GM12878 (cell line): ENCODE results near the gene ULBP2. TPM values are rescaled to one million over a fixed set of nuclear protein-coding genes. Genes with fewer than 3 reads are reported as not detected.

Source experiments
- ATAC-seq: fragments of 200-7000 bp; cut with Tn5 transposase; 3 replicates; pipeline ENCODE4 v1.9.1; 2020; ENCODE audit warnings: mild to moderate bottlenecking, moderate library complexity
- BruUV-seq: library from RNA; stranded (reverse); fragments of 400-500 nt; replicated peaks from 2 replicates; lab custom pipeline; 2021; lab: Mats Ljungman, UMichigan
- CTCF ChIA-PET: fragments of 300-600 bp; sonication (Branson Sonifier 250); formaldehyde crosslinking; extraction: SDS; loops from one replicate; lab custom pipeline; 2021; ENCODE audit warnings: inconsistent platforms; lab: Yijun Ruan, JAX
- POLR2A ChIA-PET: fragments of 350-600 bp; formaldehyde crosslinking; extraction: SDS; loops from one replicate; lab custom pipeline; 2021; ENCODE audit warnings: inconsistent platforms; lab: Charles Lee
- RAD21 ChIA-PET: fragments of 300-600 bp; sonication (Branson Sonifier 250); formaldehyde crosslinking; loops from one replicate; lab custom pipeline; 2023; ENCODE audit warnings: antibody characterized with exemption; ENCODE audit not compliant: unreplicated experiment; lab: Charles Lee
- SMC1A ChIA-PET: fragments of 300-600 bp; sonication (Branson Sonifier 250); formaldehyde crosslinking; loops from one replicate; lab custom pipeline; 2023; ENCODE audit not compliant: unreplicated experiment, uncharacterized antibody; lab: Charles Lee
- DNase-seq: peaks from one replicate; pipeline ENCODE4 v3.0.0-alpha.2; 2011; ENCODE audit warnings: low read depth, low spot score
- FAIRE-seq: peaks from 3 replicates; lab custom pipeline; 2011; peaks lifted over from hg19 to GRCh38; lab: Jason Lieb, UNC
- H2AFZ ChIP-seq: 2 replicates; pipeline ENCODE4 v1.6.0; 2011; ENCODE audit warnings: low read depth, low read length, control low read depth; ENCODE audit not compliant: control insufficient read depth
- H3K27ac ChIP-seq: 2 replicates; pipeline ENCODE4 v1.5.1; 2011; ENCODE audit warnings: control low read depth; ENCODE audit not compliant: control insufficient read depth, insufficient read depth
- H3K27me3 ChIP-seq, 2 experiments: replicated peaks in 1 of 2; 2 replicates each; pipeline versions ENCODE4 v1.6.0 to v1.6.1; 2011; ENCODE audit warnings: low read length in 1 of 2; ENCODE audit not compliant: control insufficient read depth in 2 of 2, insufficient read depth in 2 of 2
- H3K36me3 ChIP-seq, 2 experiments: 2 replicates each; pipeline ENCODE4 v1.5.1; 2011; ENCODE audit warnings: low read length in 1 of 2; ENCODE audit not compliant: control insufficient read depth in 2 of 2, insufficient read depth in 2 of 2
- H3K4me1 ChIP-seq: 2 replicates; pipeline ENCODE4 v1.6.1; 2011; ENCODE audit warnings: mild to moderate bottlenecking, low read length, moderate library complexity, mixed read lengths; ENCODE audit not compliant: control insufficient read depth, insufficient read depth
- H3K4me2 ChIP-seq: 2 replicates; pipeline ENCODE4 v1.6.0; 2011; ENCODE audit warnings: control low read depth; ENCODE audit not compliant: control insufficient read depth, insufficient read depth
- H3K4me3 ChIP-seq: fragments of 200-600 bp; sonication (generic); 2 replicates; pipeline ENCODE4 v1.5.1; 2016
- H3K79me2 ChIP-seq: 2 replicates; pipeline ENCODE4 v1.6.0; 2011; ENCODE audit warnings: low read length; ENCODE audit not compliant: control insufficient read depth, insufficient read depth
- H3K9ac ChIP-seq: 2 replicates; pipeline ENCODE4 v1.8.0; 2011; ENCODE audit warnings: low read length, control low read depth, mixed read lengths; ENCODE audit not compliant: control insufficient read depth, insufficient read depth
- H3K9me3 ChIP-seq: replicated peaks from 3 replicates; pipeline ENCODE4 v1.5.1; 2011; ENCODE audit warnings: mild to moderate bottlenecking, low read length; ENCODE audit not compliant: control insufficient read depth, insufficient read depth
- H4K20me1 ChIP-seq: 2 replicates; pipeline ENCODE4 v1.6.0; 2011; ENCODE audit not compliant: control insufficient read depth, insufficient read depth
- CREM ChIP-seq: IDR thresholded peaks from 2 replicates; pipeline ENCODE4 v1.6.1; 2014; ENCODE audit warnings: antibody characterized with exemption, low read depth
- MTA2 ChIP-seq: fragments of 450-650 bp; IDR thresholded peaks from 2 replicates; pipeline ENCODE4 v1.6.1; 2016; ENCODE audit warnings: low read depth, mild to moderate bottlenecking, moderate library complexity
- NBN ChIP-seq: fragments of 450-650 bp; IDR thresholded peaks from 2 replicates; pipeline ENCODE4 v1.6.1; 2016
- POLR2AphosphoS2 ChIP-seq: IDR thresholded peaks from 2 replicates; pipeline ENCODE4 v1.6.1; 2011; ENCODE audit warnings: low read depth, mild to moderate bottlenecking, low read length, improper control_type of control experiment, moderate library complexity
- SMAD5 ChIP-seq: IDR thresholded peaks from 2 replicates; pipeline ENCODE4 v1.6.1; 2016; ENCODE audit warnings: antibody characterized with exemption, low read depth
- ZNF24 ChIP-seq: fragments of 450-650 bp; IDR thresholded peaks from 2 replicates; pipeline ENCODE4 v1.6.1; 2017; ENCODE audit warnings: antibody characterized with exemption, mild to moderate bottlenecking
- ZZZ3 ChIP-seq: IDR thresholded peaks from 2 replicates; pipeline ENCODE4 v1.6.1; 2011; ENCODE audit warnings: low read depth; ENCODE audit not compliant: control insufficient read depth, insufficient read length
- whole genome bisulfite sequencing: methylation state at CpG from one replicate; pipeline ENCODE4 v1.1.6; 2016; ENCODE audit warnings: low lambda C conversion rate; ENCODE audit not compliant: insufficient replicate concordance, insufficient coverage; ENCODE audit errors: missing lambda C conversion rate; 5-methylcytosine and 5-hydroxymethylcytosine counted together
- in situ Hi-C: fragments of 300-500 bp; cut with MboI; formaldehyde crosslinking; loops from 9 replicates; pipeline ENCODE4 v1.14.3; 2018; ENCODE audit warnings: mixed read lengths
- intact Hi-C: fragments of 100-400 bp; cut with micrococcal nuclease; formaldehyde crosslinking; loops from one replicate; pipeline ENCODE4 v1.14.2; 2022; ENCODE audit not compliant: unreplicated experiment
- polyA plus RNA-seq, 11 experiments: library from polyadenylated mRNA; depleted of rRNA in 4 of 11; unstranded in 6 of 11; stranded (reverse) in 5 of 11; fragments of >200 nt; fragmentation: Nextera tagmentation in 4 of 11; fragmentation: Illumina TruSeq in 1 of 11; extraction: Ambion mirVana in 4 of 11; extraction: Trizol in 1 of 11; gene quantifications; 1 replicate in 1 of 11; 2 replicates in 10 of 11; pipeline versions ENCODE4 v1.2.1 to v1.2.3, GENCODE V29; 2011 to 2016; ENCODE audit warnings: inconsistent platforms in 2 of 11, missing spikeins in 2 of 11, low read depth in 1 of 11
- total RNA-seq, 4 experiments: library from RNA; depleted of rRNA in 3 of 4; stranded (reverse); fragments of >200 nt in 3 of 4; fragmentation: Illumina TruSeq in 1 of 4; extraction: Trizol in 1 of 4; gene quantifications; 2 replicates each; pipeline versions ENCODE4 v1.2.1 to v1.2.3, GENCODE V29; 2013 to 2021
- TF ChIP-seq, protein P1 (sequence below): fragments of 450-650 bp; IDR thresholded peaks from 2 replicates; pipeline ENCODE4 v1.6.1; 2017; ENCODE audit warnings: antibody characterized with exemption, mild to moderate bottlenecking, moderate library complexity
- TF ChIP-seq, protein P2 (sequence below): fragments of 450-650 bp; IDR thresholded peaks from 2 replicates; pipeline ENCODE4 v1.6.1; 2016; ENCODE audit warnings: mild to moderate bottlenecking, moderate library complexity, borderline replicate concordance
- TF ChIP-seq, protein P3 (sequence below): fragments of 450-650 bp; IDR thresholded peaks from 2 replicates; pipeline ENCODE4 v1.6.1; 2017; ENCODE audit warnings: low read depth, mild to moderate bottlenecking, moderate library complexity
- TF ChIP-seq, protein P4 (sequence below): fragments of 450-650 bp; formaldehyde crosslinking; IDR thresholded peaks from 2 replicates; pipeline ENCODE4 v1.4.0; 2020; ENCODE audit warnings: mild to moderate bottlenecking, moderate library complexity

ULBP2 gene
- total and polyA plus RNA-seq, 10 of the 15 experiments (the other 5 are each of a cell fraction or from before 2014, with no cell fraction given), result 0.16 to 2.5 (median 0.22) TPM; not detected in 3

DNA sequence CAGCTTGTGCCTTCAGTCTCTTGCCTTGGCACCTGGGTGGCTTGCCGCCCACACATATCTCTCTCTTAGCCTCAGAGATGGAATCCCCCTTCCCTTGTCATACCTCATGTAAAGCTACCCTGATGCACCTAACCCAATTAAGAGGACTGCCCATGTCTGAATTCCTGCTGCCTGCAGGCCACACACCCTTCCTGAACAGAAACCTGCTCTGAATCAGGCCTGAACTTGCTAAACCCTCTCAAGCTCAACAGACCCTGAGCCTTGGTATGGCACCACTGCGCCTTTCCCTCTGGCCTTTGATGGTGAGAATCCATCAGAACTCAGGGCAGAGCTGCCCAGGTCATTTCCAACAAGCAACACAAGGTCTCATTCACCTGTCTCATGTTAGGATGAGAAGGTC lies 24.1 kb upstream of the ULBP2 start:
- POLR2A ChIA-PET, result no interaction called here
- Histone ChIP-seq H3K27ac (no peak overlapping the region), H3K9me3 (no peaks in the 10 kb centered on the region; the same call in 2 of the 3 replicates), H3K9ac (no peak overlapping the region), H3K79me2 (no peaks in the 10 kb centered on the region), H3K4me2 (no peak overlapping the region), H4K20me1 (no peaks in the 10 kb centered on the region; the same call in 1 of the 2 replicates), H3K36me3 (no peaks in the 10 kb centered on the region), H3K4me3 (no peak overlapping the region), H2AFZ (no peak overlapping the region), H3K27me3 (peaks cover 0 to 2% of the 10 kb centered on the region in 2 experiments; a peak in 3 of 4 replicates), H3K4me1 (no peaks in the 10 kb centered on the region)
- in situ Hi-C loops (no loop called here), intact Hi-C loops (no loop called here)
- DNase-seq (no peak), FAIRE-seq (no peak), ATAC-seq (no peak)
- RAD21 ChIA-PET, result no interaction called here
- 29% methylated on average over 2 of the region's 2 CpGs for WGBS
- no TSS peak for BruUV-seq
- CTCF ChIA-PET, result no interaction called here
- SMC1A ChIA-PET, result no interaction called here
- TF ChIP-seq CREM (no peak), SMAD5 (no peak), MTA2 (no peak), ZZZ3 (no peak), POLR2AphosphoS2 (no peak), NBN (no peak), ZNF24 (no peak)
- TF ChIP-seq, protein P1, sequence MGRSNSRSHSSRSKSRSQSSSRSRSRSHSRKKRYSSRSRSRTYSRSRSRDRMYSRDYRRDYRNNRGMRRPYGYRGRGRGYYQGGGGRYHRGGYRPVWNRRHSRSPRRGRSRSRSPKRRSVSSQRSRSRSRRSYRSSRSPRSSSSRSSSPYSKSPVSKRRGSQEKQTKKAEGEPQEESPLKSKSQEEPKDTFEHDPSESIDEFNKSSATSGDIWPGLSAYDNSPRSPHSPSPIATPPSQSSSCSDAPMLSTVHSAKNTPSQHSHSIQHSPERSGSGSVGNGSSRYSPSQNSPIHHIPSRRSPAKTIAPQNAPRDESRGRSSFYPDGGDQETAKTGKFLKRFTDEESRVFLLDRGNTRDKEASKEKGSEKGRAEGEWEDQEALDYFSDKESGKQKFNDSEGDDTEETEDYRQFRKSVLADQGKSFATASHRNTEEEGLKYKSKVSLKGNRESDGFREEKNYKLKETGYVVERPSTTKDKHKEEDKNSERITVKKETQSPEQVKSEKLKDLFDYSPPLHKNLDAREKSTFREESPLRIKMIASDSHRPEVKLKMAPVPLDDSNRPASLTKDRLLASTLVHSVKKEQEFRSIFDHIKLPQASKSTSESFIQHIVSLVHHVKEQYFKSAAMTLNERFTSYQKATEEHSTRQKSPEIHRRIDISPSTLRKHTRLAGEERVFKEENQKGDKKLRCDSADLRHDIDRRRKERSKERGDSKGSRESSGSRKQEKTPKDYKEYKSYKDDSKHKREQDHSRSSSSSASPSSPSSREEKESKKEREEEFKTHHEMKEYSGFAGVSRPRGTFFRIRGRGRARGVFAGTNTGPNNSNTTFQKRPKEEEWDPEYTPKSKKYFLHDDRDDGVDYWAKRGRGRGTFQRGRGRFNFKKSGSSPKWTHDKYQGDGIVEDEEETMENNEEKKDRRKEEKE, result no peak
- TF ChIP-seq, protein P2, sequence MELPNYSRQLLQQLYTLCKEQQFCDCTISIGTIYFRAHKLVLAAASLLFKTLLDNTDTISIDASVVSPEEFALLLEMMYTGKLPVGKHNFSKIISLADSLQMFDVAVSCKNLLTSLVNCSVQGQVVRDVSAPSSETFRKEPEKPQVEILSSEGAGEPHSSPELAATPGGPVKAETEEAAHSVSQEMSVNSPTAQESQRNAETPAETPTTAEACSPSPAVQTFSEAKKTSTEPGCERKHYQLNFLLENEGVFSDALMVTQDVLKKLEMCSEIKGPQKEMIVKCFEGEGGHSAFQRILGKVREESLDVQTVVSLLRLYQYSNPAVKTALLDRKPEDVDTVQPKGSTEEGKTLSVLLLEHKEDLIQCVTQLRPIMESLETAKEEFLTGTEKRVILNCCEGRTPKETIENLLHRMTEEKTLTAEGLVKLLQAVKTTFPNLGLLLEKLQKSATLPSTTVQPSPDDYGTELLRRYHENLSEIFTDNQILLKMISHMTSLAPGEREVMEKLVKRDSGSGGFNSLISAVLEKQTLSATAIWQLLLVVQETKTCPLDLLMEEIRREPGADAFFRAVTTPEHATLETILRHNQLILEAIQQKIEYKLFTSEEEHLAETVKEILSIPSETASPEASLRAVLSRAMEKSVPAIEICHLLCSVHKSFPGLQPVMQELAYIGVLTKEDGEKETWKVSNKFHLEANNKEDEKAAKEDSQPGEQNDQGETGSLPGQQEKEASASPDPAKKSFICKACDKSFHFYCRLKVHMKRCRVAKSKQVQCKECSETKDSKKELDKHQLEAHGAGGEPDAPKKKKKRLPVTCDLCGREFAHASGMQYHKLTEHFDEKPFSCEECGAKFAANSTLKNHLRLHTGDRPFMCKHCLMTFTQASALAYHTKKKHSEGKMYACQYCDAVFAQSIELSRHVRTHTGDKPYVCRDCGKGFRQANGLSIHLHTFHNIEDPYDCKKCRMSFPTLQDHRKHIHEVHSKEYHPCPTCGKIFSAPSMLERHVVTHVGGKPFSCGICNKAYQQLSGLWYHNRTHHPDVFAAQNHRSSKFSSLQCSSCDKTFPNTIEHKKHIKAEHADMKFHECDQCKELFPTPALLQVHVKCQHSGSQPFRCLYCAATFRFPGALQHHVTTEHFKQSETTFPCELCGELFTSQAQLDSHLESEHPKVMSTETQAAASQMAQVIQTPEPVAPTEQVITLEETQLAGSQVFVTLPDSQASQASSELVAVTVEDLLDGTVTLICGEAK, result no peak
- TF ChIP-seq, protein P3, sequence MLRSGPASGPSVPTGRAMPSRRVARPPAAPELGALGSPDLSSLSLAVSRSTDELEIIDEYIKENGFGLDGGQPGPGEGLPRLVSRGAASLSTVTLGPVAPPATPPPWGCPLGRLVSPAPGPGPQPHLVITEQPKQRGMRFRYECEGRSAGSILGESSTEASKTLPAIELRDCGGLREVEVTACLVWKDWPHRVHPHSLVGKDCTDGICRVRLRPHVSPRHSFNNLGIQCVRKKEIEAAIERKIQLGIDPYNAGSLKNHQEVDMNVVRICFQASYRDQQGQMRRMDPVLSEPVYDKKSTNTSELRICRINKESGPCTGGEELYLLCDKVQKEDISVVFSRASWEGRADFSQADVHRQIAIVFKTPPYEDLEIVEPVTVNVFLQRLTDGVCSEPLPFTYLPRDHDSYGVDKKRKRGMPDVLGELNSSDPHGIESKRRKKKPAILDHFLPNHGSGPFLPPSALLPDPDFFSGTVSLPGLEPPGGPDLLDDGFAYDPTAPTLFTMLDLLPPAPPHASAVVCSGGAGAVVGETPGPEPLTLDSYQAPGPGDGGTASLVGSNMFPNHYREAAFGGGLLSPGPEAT, result no peak
- TF ChIP-seq, protein P4, sequence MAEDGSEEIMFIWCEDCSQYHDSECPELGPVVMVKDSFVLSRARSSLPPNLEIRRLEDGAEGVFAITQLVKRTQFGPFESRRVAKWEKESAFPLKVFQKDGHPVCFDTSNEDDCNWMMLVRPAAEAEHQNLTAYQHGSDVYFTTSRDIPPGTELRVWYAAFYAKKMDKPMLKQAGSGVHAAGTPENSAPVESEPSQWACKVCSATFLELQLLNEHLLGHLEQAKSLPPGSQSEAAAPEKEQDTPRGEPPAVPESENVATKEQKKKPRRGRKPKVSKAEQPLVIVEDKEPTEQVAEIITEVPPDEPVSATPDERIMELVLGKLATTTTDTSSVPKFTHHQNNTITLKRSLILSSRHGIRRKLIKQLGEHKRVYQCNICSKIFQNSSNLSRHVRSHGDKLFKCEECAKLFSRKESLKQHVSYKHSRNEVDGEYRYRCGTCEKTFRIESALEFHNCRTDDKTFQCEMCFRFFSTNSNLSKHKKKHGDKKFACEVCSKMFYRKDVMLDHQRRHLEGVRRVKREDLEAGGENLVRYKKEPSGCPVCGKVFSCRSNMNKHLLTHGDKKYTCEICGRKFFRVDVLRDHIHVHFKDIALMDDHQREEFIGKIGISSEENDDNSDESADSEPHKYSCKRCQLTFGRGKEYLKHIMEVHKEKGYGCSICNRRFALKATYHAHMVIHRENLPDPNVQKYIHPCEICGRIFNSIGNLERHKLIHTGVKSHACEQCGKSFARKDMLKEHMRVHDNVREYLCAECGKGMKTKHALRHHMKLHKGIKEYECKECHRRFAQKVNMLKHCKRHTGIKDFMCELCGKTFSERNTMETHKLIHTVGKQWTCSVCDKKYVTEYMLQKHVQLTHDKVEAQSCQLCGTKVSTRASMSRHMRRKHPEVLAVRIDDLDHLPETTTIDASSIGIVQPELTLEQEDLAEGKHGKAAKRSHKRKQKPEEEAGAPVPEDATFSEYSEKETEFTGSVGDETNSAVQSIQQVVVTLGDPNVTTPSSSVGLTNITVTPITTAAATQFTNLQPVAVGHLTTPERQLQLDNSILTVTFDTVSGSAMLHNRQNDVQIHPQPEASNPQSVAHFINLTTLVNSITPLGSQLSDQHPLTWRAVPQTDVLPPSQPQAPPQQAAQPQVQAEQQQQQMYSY (CRISPR knock-in tag), result no peak
